ENCODE data around the gene GPR132. TPM values are rescaled to one million over a fixed set of nuclear protein-coding genes. Genes with fewer than 3 reads are reported as not detected.
A peak's percentile ranks its signal among the peaks of the same experiment; 100 is the strongest.

Gene GPR132
- total and polyA plus RNA-seq, 2 of the 13 experiments (the other 11 are each of a cell fraction or from before 2014, with no cell fraction given) = not detected

- no peak for TF ChIP-seq PRDM10 (CRISPR knock-in tag; IDR thresholded peaks at IDR 0.05; ENCODE audit: low read depth)
- TF ChIP-seq AHR (CRISPR knock-in tag; IDR thresholded peaks at IDR 0.05) = no peak
- TF ChIP-seq ZBTB8A (CRISPR knock-in tag; IDR thresholded peaks at IDR 0.05; ENCODE audit: borderline replicate concordance, low read depth) = no peak
- TF ChIP-seq RBFOX2 (IDR thresholded peaks at IDR 0.05; ENCODE audit: low read depth, low read length) = peak; percentile 18; the same call in 1 of the 2 replicates
- no peak for TF ChIP-seq MIER2 (CRISPR knock-in tag; IDR thresholded peaks at IDR 0.05)
- no peak for TF ChIP-seq ZNF431 (CRISPR knock-in tag; IDR thresholded peaks at IDR 0.05; ENCODE audit: borderline replicate concordance, low read depth)
- no peak for TF ChIP-seq NCOA2 (CRISPR knock-in tag; IDR thresholded peaks at IDR 0.05)
- no peak for TF ChIP-seq AGO1 (IDR thresholded peaks at IDR 0.05; ENCODE audit: low read depth, low read length, poor library complexity, severe bottlenecking)
- 0 out of 2 replicates have a peak, but pooled peaks have one; percentile 21 for TF ChIP-seq ZNF891 (CRISPR knock-in tag; IDR thresholded peaks at IDR 0.05)
- TF ChIP-seq PAX8 (CRISPR knock-in tag; IDR thresholded peaks at IDR 0.05; ENCODE audit: borderline replicate concordance) = no peak
- no peak for TF ChIP-seq ZNF713 (CRISPR knock-in tag; IDR thresholded peaks at IDR 0.05)
- no peak for TF ChIP-seq NR0B2 (CRISPR knock-in tag; IDR thresholded peaks at IDR 0.05)
- no peak for TF ChIP-seq SP2 (CRISPR knock-in tag; IDR thresholded peaks at IDR 0.05)
- 0 out of 2 replicates have a peak, but pooled peaks have one; percentile 26 for TF ChIP-seq ZBTB42 (CRISPR knock-in tag; IDR thresholded peaks at IDR 0.05)
- TF ChIP-seq SAP130 (CRISPR knock-in tag; IDR thresholded peaks at IDR 0.05; ENCODE audit: low read depth) = peak; percentile 20; the same call in 1 of the 2 replicates
- peak; percentile 62 for TF ChIP-seq KMT2A (CRISPR knock-in tag; IDR thresholded peaks at IDR 0.05)
Measured at GRCh38 chr14:105019861-105020814, 45.1 kb downstream of the GPR132 start (continued).

All from HepG2 (cell line).